Ovary (tissue), 9 donors: ENCODE measurements around the gene CYP2W1. TPM values are rescaled to one million over a fixed set of nuclear protein-coding genes. Genes with fewer than 3 reads are reported as not detected.

Source experiments
- DNase-seq, 5 donors: peaks; one replicate each; pipeline ENCODE4 v3.0.0-alpha.2; 2019 to 2020
- H3K27ac ChIP-seq, 2 donors: fragments of 200-600 bp; one replicate each; pipeline versions ENCODE4 v1.5.1 to v1.8.0; 2019 to 2022
- H3K27me3 ChIP-seq: fragments of 200-600 bp; one replicate; pipeline ENCODE4 v1.8.0; 2022
- H3K36me3 ChIP-seq: fragments of 200-600 bp; sonication (generic); one replicate; pipeline ENCODE4 v1.5.1; 2019
- H3K4me1 ChIP-seq: one replicate; pipeline ENCODE4 v1.8.1; 2013; ENCODE audit warnings: mild to moderate bottlenecking, moderate library complexity; ENCODE audit not compliant: insufficient read depth
- H3K4me3 ChIP-seq: fragments of 200-600 bp; sonication (generic); one replicate; pipeline ENCODE4 v1.5.1; 2017
- H3K9me3 ChIP-seq, 2 donors: fragments of 200-600 bp in 1 of 2; sonication (generic) in 1 of 2; one replicate each; pipeline versions ENCODE4 v1.5.1 to v1.8.1; 2013 to 2019; ENCODE audit warnings: mild to moderate bottlenecking in 1 of 2, moderate library complexity in 1 of 2
- CTCF ChIP-seq, 3 donors: fragments of 450-650 bp in 2 of 3; fragments of 200-600 bp in 1 of 3; IDR thresholded peaks; one replicate each; pipeline versions ENCODE4 v1.5.1 to v1.8.0; 2016 to 2022; ENCODE audit warnings: antibody characterized with exemption in 3 of 3, mild to moderate bottlenecking in 1 of 3
- EP300 ChIP-seq: sonication (generic); formaldehyde crosslinking; IDR thresholded peaks from one replicate; pipeline ENCODE4 v1.6.1; 2017; ENCODE audit warnings: antibody characterized with exemption
- POLR2A ChIP-seq: fragments of 450-650 bp; IDR thresholded peaks from one replicate; pipeline ENCODE4 v1.6.1; 2017; ENCODE audit warnings: antibody characterized with exemption, mild to moderate bottlenecking, moderate library complexity
- WGBS, 3 donors: extraction: QIAGEN DNeasy Blood & Tissue Kit in 1 of 3; methylation state at CpG; one replicate each; pipeline versions ENCODE4 v1.1.5 to v1.1.7; 2013 to 2017; 5-methylcytosine and 5-hydroxymethylcytosine counted together
- intact Hi-C, 4 donors: fragments of 100-400 bp; cut with DNase I; formaldehyde crosslinking; loops; one replicate each; pipeline versions ENCODE4 v1.11.0 to v1.15.1; 2022 to 2023
- polyA plus RNA-seq, 2 donors: library from polyadenylated mRNA; stranded (reverse); fragments of 200-250 nt in 1 of 2; fragments of 350-450 nt in 1 of 2; fragmentation: Illumina TruSeq in 1 of 2; extraction: RNeasy Lipid Tissue Mini Kit (QIAGEN cat#74804) in 1 of 2; gene quantifications; one replicate each; pipeline ENCODE4 v1.2.3, GENCODE V29; 2013 to 2014
- total RNA-seq, 7 donors: library from RNA; depleted of rRNA in 2 of 7; stranded (reverse); fragments of >200 nt in 2 of 7; fragmentation: NEBNext Ultra II Directional in 3 of 7; extraction: Animal tissue kit (Norgen Biotek cat#: 25700) in 3 of 7; gene quantifications; one replicate each; pipeline versions ENCODE4 v1.1.0 to v1.2.4, GENCODE V29; 2016 to 2023
- donor health status: DM: no; HTN: no; CAD: no; lungs with moderate emphysema.
- donor health status: DM: no; HTN: no; CAD: no.
- donor health status: Bipolar disorder and iron deficiency.
- donor health status: DM: yes; HTN: yes; CAD: no.
- donor health status: DM: no; HTN: no; CAD: no.
- donor health status: DM: yes; HTN: yes; CAD: no.

The CYP2W1 gene
- total and polyA plus RNA-seq, 9 donors = 0.64 to 5.2 (median 2.7) TPM; not detected in 2

GRCh38 chr7:978416-979091 lies 4.4 kb upstream of the CYP2W1 start:
- no peak for TF ChIP-seq POLR2A
- no peak for TF ChIP-seq EP300
- no peak for TF ChIP-seq CTCF (IDR thresholded peaks at IDR 0.05)
- WGBS, 3 donors = 88 to 91% (median 90%) methylated on average over 24 of the region's 24 CpGs
- no peaks in the 10 kb centered on the region for H3K9me3 ChIP-seq
- no peak overlapping the region for H3K4me3 ChIP-seq
- H3K4me1 ChIP-seq = peaks cover 18% of the 10 kb centered on the region
- no peaks in the 10 kb centered on the region for H3K27me3 ChIP-seq
- DNase-seq = no peak
- no peak overlapping the region for H3K27ac ChIP-seq
- H3K36me3 ChIP-seq = no peaks in the 10 kb centered on the region
- intact Hi-C loops = no loop called here

GRCh38 chr7:979151-979550 lies 3.8 kb upstream of the CYP2W1 start:
- Histone ChIP-seq H3K27me3 (no peaks in the 10 kb centered on the region), H3K27ac (no peak overlapping the region), H3K4me3 (no peak overlapping the region), H3K36me3 (no peaks in the 10 kb centered on the region), H3K4me1 (peaks cover 18% of the 10 kb centered on the region), H3K9me3 (no peaks in the 10 kb centered on the region)
- WGBS, 3 donors = 79 to 82% (median 80%) methylated on average over 16 of the region's 16 CpGs
- no peak for DNase-seq
- TF ChIP-seq EP300 (no peak), POLR2A (no peak), CTCF (IDR thresholded peaks at IDR 0.05) (no peak)
- intact Hi-C loops = no loop called here

- DNase-seq = no peak
- WGBS, 3 donors = 68 to 70% (median 70%) methylated on average over 15 of the region's 15 CpGs
- intact Hi-C loops = loop anchor here in 2 of 4 donors (10.0 kb wide), 2 partner anchors 175 to 195 kb away; no protein-coding TSS in a partner anchor
These were observed 3.0 kb upstream of the CYP2W1 start for GRCh38 chr7:979886-980571.

More at GRCh38 chr7:979886-980571, 3.0 kb upstream of the CYP2W1 start:
- no peak overlapping the region for H3K27ac ChIP-seq
- TF ChIP-seq POLR2A (no peak), CTCF (IDR thresholded peaks at IDR 0.05) (no peak), EP300 (no peak)
- no peaks in the 10 kb centered on the region for H3K27me3 ChIP-seq
- peaks cover 18% of the 10 kb centered on the region for H3K4me1 ChIP-seq
- H3K36me3 ChIP-seq = no peaks in the 10 kb centered on the region
- H3K4me3 ChIP-seq = no peak overlapping the region
- H3K9me3 ChIP-seq = no peaks in the 10 kb centered on the region
